SK-N-MC (cell line): ENCODE results near the gene EMILIN2.

ENCODE experiments used
- EZH2 ChIP-seq: fragments of 200-600 bp; sonication (generic); IDR thresholded peaks from one replicate; pipeline ENCODE4 v1.6.1; 2017; ENCODE audit warnings: antibody characterized with exemption
- FOXP2 ChIP-seq: optimal IDR thresholded peaks from 2 replicates; pipeline ENCODE3; 2011; ENCODE audit warnings: mild to moderate bottlenecking, moderate library complexity; ENCODE audit not compliant: insufficient read depth; ENCODE audit errors: extremely low read length, control extremely low read depth
- POLR2AphosphoS5 ChIP-seq: IDR thresholded peaks from 2 replicates; pipeline ENCODE4 v1.6.1; 2012; ENCODE audit warnings: mild to moderate bottlenecking, low read depth, low read length, borderline replicate concordance

DNA sequence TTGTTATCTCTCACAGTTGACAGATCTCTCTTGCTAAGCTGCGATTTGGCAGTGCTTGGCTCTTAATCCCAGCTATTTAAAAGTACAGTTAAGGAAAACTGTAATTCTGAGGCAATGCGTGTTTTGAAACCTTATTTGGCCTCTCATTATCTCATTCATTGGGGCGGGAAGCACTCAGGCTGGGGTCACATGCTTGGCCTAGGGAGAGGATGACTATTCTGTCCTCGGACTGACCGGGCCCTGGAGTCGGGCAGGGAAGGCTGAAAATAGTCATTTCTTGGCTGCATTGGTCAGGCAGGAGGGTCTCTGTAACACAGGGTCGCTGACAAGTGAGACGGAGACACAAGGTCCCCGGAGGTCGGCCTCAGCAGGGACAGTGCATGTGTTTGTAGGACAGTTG is 20.2 kb upstream of the EMILIN2 start:
- no peak for TF ChIP-seq EZH2
- no peak for TF ChIP-seq POLR2AphosphoS5
- no peak for TF ChIP-seq FOXP2
